SK-N-SH treated with all-trans-retinoic acid at 6 μM for 48 hours (cell line): ENCODE data around the gene MARS2.

Experiments used
- BACH2 ChIP-seq: fragments of 250-450 bp; sonication (Bioruptor Pico); IDR thresholded peaks from 2 replicates; pipeline ENCODE4 v1.9.0; 2021; ENCODE audit warnings: mild to moderate bottlenecking, borderline replicate concordance
- ISL1 ChIP-seq: fragments of 250-450 bp; sonication (Bioruptor Pico); IDR thresholded peaks from 2 replicates; pipeline ENCODE4 v2.1.2; 2022; ENCODE audit warnings: mild to moderate bottlenecking, moderate library complexity
- PATZ1 ChIP-seq: fragments of 250-450 bp; sonication (Bioruptor Pico); IDR thresholded peaks from 2 replicates; pipeline ENCODE4 v1.8.0; 2020; ENCODE audit warnings: mild to moderate bottlenecking, moderate library complexity, borderline replicate concordance
- POU6F1 ChIP-seq: fragments of 250-450 bp; sonication (Bioruptor Pico); IDR thresholded peaks from 2 replicates; pipeline ENCODE4 v1.8.0; 2021; ENCODE audit warnings: low read depth, mild to moderate bottlenecking, moderate library complexity, borderline replicate concordance
- SNAI2 ChIP-seq: fragments of 250-450 bp; sonication (Bioruptor Pico); IDR thresholded peaks from 2 replicates; pipeline ENCODE4 v1.5.0; 2020; ENCODE audit warnings: mild to moderate bottlenecking, moderate library complexity
- TSHZ2 ChIP-seq: fragments of 250-450 bp; sonication (Bioruptor Pico); IDR thresholded peaks from 2 replicates; pipeline ENCODE4 v1.5.0; 2020; ENCODE audit warnings: mild to moderate bottlenecking, moderate library complexity
- ZFP3 ChIP-seq: fragments of 250-450 bp; sonication (Bioruptor Pico); IDR thresholded peaks from 2 replicates; pipeline ENCODE4 v1.5.0; 2020; ENCODE audit warnings: mild to moderate bottlenecking, moderate library complexity
- ZFP30 ChIP-seq: fragments of 450-650 bp; formaldehyde crosslinking; IDR thresholded peaks from 2 replicates; pipeline ENCODE4 v1.5.0; 2022; ENCODE audit warnings: mild to moderate bottlenecking, moderate library complexity

GRCh38 chr2:197666277-197666676 lies 38.9 kb upstream of the MARS2 start:
- TF ChIP-seq SNAI2 (no peak), ZFP3 (CRISPR knock-in tag) (no peak), ZFP30 (CRISPR knock-in tag) (no peak), BACH2 (CRISPR knock-in tag) (no peak), POU6F1 (no peak), PATZ1 (no peak), TSHZ2 (no peak), ISL1 (CRISPR knock-in tag) (no peak)
